ENCODE data around the gene NAB2.

DNA sequence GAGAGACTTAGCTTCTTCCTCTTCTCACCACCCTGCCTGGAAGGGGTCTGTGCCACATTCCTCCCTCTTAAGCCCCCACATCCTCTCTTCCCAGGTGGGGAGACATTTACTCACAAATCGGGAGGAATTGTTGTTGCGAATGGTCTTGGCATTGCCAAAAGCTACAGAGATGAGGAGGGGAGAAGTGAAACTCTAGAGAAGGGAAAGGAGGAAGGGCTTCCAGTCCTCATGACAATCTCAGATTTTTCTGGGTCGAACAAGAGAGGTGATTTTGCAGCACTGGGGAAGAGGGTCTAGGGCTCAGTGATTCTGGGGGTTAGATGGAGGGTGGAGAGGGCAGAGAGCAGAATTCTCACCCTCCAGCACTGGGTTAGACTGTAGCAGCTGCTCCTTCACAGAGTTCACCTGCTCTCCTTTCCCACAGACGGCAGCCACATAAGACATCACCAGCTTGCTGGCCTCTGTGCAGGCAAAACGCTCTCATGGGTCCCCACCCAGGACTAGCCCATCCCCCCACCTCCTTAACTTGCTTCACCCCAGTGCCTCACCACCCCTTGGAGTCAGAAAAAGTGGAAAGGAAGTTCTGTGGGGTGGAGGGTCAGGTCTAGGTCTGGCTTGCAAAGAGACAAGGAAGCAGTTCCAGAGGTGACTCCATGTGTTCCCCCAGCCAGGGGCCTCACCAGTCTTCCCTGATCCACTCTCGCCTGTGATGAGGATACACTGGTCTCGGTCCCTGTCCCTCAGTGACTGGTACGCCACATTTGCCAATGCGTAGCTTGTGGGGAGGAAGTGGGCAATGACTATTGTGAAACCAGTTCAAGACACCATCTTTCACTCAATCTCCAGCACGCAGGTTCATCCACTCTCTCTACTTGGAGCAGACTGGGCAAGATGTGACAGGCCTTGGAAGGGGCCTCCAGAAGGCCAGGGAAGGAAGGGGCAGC, 41.7 kb upstream of the NAB2 start:
- TF ChIP-seq, protein P1, sequence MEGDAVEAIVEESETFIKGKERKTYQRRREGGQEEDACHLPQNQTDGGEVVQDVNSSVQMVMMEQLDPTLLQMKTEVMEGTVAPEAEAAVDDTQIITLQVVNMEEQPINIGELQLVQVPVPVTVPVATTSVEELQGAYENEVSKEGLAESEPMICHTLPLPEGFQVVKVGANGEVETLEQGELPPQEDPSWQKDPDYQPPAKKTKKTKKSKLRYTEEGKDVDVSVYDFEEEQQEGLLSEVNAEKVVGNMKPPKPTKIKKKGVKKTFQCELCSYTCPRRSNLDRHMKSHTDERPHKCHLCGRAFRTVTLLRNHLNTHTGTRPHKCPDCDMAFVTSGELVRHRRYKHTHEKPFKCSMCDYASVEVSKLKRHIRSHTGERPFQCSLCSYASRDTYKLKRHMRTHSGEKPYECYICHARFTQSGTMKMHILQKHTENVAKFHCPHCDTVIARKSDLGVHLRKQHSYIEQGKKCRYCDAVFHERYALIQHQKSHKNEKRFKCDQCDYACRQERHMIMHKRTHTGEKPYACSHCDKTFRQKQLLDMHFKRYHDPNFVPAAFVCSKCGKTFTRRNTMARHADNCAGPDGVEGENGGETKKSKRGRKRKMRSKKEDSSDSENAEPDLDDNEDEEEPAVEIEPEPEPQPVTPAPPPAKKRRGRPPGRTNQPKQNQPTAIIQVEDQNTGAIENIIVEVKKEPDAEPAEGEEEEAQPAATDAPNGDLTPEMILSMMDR (IDR thresholded peaks at IDR 0.05; ENCODE audit: low read depth, low read length, missing input control): no peak
- TF ChIP-seq, protein P2, sequence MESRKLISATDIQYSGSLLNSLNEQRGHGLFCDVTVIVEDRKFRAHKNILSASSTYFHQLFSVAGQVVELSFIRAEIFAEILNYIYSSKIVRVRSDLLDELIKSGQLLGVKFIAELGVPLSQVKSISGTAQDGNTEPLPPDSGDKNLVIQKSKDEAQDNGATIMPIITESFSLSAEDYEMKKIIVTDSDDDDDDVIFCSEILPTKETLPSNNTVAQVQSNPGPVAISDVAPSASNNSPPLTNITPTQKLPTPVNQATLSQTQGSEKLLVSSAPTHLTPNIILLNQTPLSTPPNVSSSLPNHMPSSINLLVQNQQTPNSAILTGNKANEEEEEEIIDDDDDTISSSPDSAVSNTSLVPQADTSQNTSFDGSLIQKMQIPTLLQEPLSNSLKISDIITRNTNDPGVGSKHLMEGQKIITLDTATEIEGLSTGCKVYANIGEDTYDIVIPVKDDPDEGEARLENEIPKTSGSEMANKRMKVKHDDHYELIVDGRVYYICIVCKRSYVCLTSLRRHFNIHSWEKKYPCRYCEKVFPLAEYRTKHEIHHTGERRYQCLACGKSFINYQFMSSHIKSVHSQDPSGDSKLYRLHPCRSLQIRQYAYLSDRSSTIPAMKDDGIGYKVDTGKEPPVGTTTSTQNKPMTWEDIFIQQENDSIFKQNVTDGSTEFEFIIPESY (IDR thresholded peaks at IDR 0.05): no peak
- TF ChIP-seq, protein P3, sequence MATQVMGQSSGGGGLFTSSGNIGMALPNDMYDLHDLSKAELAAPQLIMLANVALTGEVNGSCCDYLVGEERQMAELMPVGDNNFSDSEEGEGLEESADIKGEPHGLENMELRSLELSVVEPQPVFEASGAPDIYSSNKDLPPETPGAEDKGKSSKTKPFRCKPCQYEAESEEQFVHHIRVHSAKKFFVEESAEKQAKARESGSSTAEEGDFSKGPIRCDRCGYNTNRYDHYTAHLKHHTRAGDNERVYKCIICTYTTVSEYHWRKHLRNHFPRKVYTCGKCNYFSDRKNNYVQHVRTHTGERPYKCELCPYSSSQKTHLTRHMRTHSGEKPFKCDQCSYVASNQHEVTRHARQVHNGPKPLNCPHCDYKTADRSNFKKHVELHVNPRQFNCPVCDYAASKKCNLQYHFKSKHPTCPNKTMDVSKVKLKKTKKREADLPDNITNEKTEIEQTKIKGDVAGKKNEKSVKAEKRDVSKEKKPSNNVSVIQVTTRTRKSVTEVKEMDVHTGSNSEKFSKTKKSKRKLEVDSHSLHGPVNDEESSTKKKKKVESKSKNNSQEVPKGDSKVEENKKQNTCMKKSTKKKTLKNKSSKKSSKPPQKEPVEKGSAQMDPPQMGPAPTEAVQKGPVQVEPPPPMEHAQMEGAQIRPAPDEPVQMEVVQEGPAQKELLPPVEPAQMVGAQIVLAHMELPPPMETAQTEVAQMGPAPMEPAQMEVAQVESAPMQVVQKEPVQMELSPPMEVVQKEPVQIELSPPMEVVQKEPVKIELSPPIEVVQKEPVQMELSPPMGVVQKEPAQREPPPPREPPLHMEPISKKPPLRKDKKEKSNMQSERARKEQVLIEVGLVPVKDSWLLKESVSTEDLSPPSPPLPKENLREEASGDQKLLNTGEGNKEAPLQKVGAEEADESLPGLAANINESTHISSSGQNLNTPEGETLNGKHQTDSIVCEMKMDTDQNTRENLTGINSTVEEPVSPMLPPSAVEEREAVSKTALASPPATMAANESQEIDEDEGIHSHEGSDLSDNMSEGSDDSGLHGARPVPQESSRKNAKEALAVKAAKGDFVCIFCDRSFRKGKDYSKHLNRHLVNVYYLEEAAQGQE (IDR thresholded peaks at IDR 0.05): no peak
- TF ChIP-seq FOXA2 (IDR thresholded peaks at IDR 0.05) (no peak), SP1 (IDR thresholded peaks at IDR 0.05) (no peak), YY1 (IDR thresholded peaks at IDR 0.05) (no peak)

Data from liver (tissue), 3 donors.